CD4-positive, alpha-beta T cell treated with Interleukin-17A for 4 hours (primary cell): ENCODE data around the gene PPIL6.
"Not testable (repeated sequence)": the region's sequence is repeated elsewhere in the genome, so short reads cannot be mapped to it uniquely, and the experiment has no call there.

ENCODE experiments used
- DNase-seq: peaks from one replicate; pipeline ENCODE4 v3.0.0-alpha.2; 2020; ENCODE audit warnings: mixed read lengths

PPIL6 gene

GRCh38 chr6:109393157-109393885 is 47.1 kb downstream of the PPIL6 start:
- DNase-seq = no peak

- DNase-seq = no peak
These were observed 50.7 kb downstream of the PPIL6 start for GRCh38 chr6:109389650-109390274.

- no peak for DNase-seq
These were observed 52.2 kb downstream of the PPIL6 start for GRCh38 chr6:109388265-109388664.

- no peak for DNase-seq
These were observed 56.9 kb downstream of the PPIL6 start for GRCh38 chr6:109383438-109383940.

- DNase-seq = peak; percentile 93
These were observed 57.6 kb downstream of the PPIL6 start for GRCh38 chr6:109382576-109383437.

- DNase-seq = peak; percentile 95
These were observed 58.5 kb downstream of the PPIL6 start, which contains the start of gene CD164 for GRCh38 chr6:109381747-109382575. TSS of gene CD164 (minus strand) at chr6:109382467. CDS start at chr6:109382378, 89 bp downstream.

GRCh38 chr6:109381061-109381746 is 59.2 kb downstream of the PPIL6 start:
- DNase-seq = peak; percentile 10

- no peak for DNase-seq
These were observed 60.7 kb downstream of the PPIL6 start for GRCh38 chr6:109379711-109380110.

GRCh38 chr6:109377717-109378116 is 62.7 kb downstream of the PPIL6 start:
- DNase-seq = no peak

GRCh38 chr6:109374326-109374892 is 66.0 kb downstream of the PPIL6 start:
- DNase-seq = no peak

- DNase-seq = no peak
These were observed 66.7 kb downstream of the PPIL6 start for GRCh38 chr6:109373762-109374161.

GRCh38 chr6:109373331-109373730 is 67.1 kb downstream of the PPIL6 start:
- no peak for DNase-seq

GRCh38 chr6:109372130-109372529 is 68.3 kb downstream of the PPIL6 start:
- no peak for DNase-seq

- no peak for DNase-seq
These were observed 69.6 kb downstream of the PPIL6 start for GRCh38 chr6:109370792-109371191.

GRCh38 chr6:109370336-109370735 is 70.1 kb downstream of the PPIL6 start:
- DNase-seq = no peak

GRCh38 chr6:109369728-109370127 is 70.7 kb downstream of the PPIL6 start:
- DNase-seq = no peak

GRCh38 chr6:109364382-109365078 is 75.9 kb downstream of the PPIL6 start:
- DNase-seq = not testable (repeated sequence)

- no peak for DNase-seq
These were observed 76.7 kb downstream of the PPIL6 start for GRCh38 chr6:109363753-109364152.

- no peak for DNase-seq
These were observed 78.1 kb downstream of the PPIL6 start for GRCh38 chr6:109362102-109362884.

GRCh38 chr6:109360791-109361190 is 79.6 kb downstream of the PPIL6 start:
- DNase-seq = no peak
